ENCODE results near the gene LRMDA. TPM values are rescaled to one million over a fixed set of nuclear protein-coding genes. Genes with fewer than 3 reads are reported as not detected.

Gene LRMDA
- total RNA-seq, 1 donor from 2014 or later = 17.3 TPM

GRCh38 chr10:75444781-75445386, 13.5 kb downstream of the LRMDA start:
- no peak for DNase-seq (ENCODE audit: low read depth in 2 of 2)

GRCh38 chr10:75446508-75446907, 15.1 kb downstream of the LRMDA start:
- no peak for DNase-seq (ENCODE audit: low read depth in 2 of 2)

GRCh38 chr10:75448166-75448565, 16.7 kb downstream of the LRMDA start:
- DNase-seq (ENCODE audit: low read depth in 2 of 2) = no peak

- DNase-seq (ENCODE audit: low read depth in 2 of 2) = no peak
These were observed 18.1 kb downstream of the LRMDA start for GRCh38 chr10:75449382-75450074.

DNA sequence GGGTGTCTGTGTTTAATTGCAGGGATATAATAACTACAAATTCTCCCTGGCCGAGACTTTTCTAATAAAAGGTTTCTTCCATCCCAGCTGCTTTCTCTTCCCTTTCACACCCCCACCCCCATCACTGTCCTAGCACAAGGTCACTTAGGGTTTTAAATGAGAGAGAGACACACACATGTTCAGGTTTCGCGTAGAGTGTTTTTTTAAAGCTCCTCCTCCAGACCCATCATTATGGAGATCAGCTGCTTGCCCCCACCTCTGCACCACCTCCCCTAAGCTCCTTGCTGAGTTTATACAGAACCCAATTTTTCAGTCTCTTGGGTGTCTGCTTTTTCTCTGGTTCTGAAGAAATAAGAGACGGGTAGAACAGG, 18.6 kb downstream of the LRMDA start:
- DNase-seq (ENCODE audit: low read depth in 2 of 2) = no peak

GRCh38 chr10:75450644-75451640, 19.5 kb downstream of the LRMDA start:
- no peak for DNase-seq (ENCODE audit: low read depth in 2 of 2)

DNA sequence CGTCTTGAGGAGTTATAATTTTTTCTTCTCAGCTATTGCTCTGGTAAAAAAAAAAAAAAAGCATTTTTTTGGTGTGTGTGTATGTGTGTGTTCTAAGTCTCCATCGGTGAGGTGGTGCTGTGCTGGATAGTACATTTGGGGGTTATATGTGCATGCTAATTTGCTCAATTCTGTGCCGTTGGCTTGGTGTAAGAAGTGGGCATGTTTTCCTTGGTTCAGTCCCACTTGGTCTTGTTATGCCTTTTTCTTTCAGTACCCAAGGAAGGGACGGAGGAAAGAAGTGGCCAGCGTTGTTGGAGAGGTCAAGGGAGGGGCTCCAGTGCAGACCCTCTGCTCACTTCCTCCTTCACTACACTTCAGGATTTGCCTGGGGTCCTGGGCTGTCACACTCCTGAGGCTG, 20.4 kb downstream of the LRMDA start:
- DNase-seq (ENCODE audit: low read depth in 2 of 2) = no peak

DNA sequence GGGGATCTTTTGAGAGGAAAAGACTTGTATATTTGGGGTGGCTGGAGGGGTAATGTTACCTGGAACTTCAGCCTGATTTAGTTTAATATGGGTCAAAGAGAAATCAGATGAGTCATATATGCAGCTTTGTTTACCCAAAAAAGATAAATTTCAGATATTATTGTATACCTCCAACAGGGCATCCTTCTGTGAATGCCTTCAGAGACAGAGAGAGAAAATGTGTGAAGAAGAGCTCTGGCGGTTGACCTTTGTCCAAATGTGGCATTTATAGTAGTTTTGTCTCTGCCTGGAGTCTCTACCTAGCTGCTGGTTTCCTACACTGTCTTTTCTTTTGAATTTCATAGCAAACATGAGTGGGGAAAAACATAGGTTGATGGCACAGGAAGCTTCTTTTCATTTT, 21.6 kb downstream of the LRMDA start:
- no peak for DNase-seq (ENCODE audit: low read depth in 2 of 2)

GRCh38 chr10:75456122-75456521, 24.7 kb downstream of the LRMDA start:
- no peak for DNase-seq (ENCODE audit: low read depth in 2 of 2)

GRCh38 chr10:75460059-75460458, 28.6 kb downstream of the LRMDA start:
- no peak for DNase-seq (ENCODE audit: low read depth in 2 of 2)

GRCh38 chr10:75461672-75462649, 30.5 kb downstream of the LRMDA start:
- DNase-seq (ENCODE audit: low read depth in 2 of 2) = no peak

GRCh38 chr10:75462865-75463264, 31.4 kb downstream of the LRMDA start:
- no peak for DNase-seq (ENCODE audit: low read depth in 2 of 2)

- DNase-seq (ENCODE audit: low read depth in 2 of 2) = peak in 1 of 2 donors; percentile 4
These were observed 33.3 kb downstream of the LRMDA start for GRCh38 chr10:75464478-75465449.

DNA sequence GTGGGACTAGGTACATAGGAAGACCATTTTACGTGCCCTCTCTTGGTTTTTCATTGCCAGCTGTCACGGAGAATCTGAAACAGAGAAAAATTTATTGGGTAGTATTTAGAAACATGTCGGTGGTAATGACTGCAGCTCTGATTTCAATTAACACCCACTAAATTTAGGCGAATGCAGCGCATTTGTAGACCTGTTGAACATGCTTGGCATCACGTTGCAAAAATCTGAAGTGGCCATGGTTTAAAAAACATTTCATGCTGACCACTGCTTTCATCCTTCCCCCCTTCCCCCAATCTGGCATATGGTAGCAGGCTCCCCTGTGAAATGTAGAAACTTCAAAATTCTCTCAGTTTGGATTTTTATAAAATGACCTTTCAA, 34.0 kb downstream of the LRMDA start:
- no peak for DNase-seq (ENCODE audit: low read depth in 2 of 2)

- DNase-seq (ENCODE audit: low read depth in 2 of 2) = no peak
These were observed 34.6 kb downstream of the LRMDA start for GRCh38 chr10:75466001-75466400.

DNA sequence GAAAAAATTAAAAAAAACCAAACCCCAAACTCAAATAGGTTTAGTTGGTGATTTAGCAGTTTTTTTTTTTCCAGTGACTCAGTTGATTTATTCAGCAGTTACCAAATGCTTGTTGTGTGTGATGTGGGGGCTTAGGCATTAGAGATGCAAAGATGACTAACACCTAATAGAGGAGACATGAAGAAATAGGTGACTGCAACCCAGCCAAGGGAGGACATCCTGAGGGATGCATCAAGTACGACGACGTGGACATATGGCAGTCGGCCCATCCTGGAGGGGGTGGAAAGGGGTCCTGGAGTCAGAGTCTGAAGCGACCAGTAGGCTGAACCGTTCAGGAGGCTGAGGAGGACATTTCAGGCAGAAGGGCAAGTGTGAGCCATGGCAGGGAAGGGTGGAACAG, 35.5 kb downstream of the LRMDA start:
- DNase-seq (ENCODE audit: low read depth in 2 of 2) = no peak

- DNase-seq (ENCODE audit: low read depth in 2 of 2) = no peak
These were observed 37.2 kb downstream of the LRMDA start for GRCh38 chr10:75468612-75469005.

DNA sequence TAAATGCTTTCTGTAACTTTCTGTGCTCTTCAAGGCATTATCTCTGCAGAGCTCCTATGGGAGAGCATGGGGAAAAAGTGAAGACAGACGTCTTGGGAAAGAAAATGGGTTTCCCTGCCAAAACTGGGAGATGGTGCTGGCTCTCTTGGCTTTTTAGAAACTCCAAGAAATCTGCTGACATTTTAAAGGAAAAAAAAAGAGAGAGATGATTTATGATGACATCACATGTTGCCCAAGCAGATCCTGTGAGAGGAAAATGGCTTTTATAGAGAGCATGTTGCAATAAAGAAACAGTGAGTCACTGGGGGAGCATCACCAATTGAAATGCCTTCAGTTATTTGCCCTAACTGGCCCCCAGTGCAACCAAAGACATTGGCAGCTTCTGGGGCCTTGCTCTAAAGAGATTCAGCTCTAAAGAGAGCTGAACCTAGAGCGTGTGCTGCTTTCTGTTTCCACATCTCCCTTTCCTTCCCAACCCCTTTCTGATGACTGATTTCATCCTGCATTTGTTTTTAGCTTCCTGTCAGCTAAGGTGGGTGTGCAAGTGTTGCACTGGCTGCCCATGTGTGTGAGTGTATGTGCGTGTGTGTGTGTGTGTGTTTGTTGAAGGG, 37.7 kb downstream of the LRMDA start:
- DNase-seq (ENCODE audit: low read depth in 2 of 2) = peak; percentile 41 to 87

- no peak for DNase-seq (ENCODE audit: low read depth in 2 of 2)
These were observed 39.5 kb downstream of the LRMDA start for GRCh38 chr10:75470901-75471300.

All from lung microvascular endothelial cell (primary cell).